HG03378 (cell line): ENCODE data around the gene KCNG2.
"Not testable (repeated sequence)": the region's sequence is repeated elsewhere in the genome, so short reads cannot be mapped to it uniquely, and the experiment has no call there.

Experiments
- ATAC-seq: cut with Tn5 transposase; IDR thresholded peaks from one replicate; pipeline ENCODE4 v1.9.1; 2021; ENCODE audit warnings: mild to moderate bottlenecking, moderate library complexity; ENCODE audit not compliant: unreplicated experiment

KCNG2 gene

DNA sequence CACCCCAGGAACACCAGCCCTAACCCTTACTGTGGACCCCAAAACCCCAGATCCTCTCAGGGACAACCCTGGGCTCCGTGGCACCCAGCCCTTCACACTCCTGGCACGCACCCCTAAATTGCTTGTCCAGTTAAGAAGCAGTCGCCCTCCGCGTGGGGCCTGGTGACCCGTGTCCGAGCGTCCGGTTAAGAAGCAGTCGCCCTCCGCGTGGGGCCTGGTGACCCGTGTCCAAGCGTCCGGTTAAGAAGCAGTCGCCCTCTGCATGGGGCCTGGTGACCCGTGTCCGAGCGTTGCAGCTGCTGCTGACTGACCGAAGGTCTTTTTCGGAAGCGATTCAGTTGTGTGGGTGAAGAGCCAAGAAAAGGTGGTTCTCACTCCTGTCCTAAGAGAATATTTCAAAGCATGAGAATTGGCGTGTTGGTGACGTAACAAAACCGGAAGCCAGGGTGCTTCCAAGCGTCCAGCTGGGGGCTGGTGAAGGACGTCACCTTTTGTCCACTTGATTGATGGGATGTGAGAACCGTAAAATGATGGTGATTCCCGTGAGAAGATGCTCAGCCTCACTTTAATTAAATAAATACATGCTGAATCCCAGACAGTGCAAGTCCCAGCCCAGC is 70.5 kb downstream of the KCNG2 start:
- ATAC-seq, result no peak

DNA sequence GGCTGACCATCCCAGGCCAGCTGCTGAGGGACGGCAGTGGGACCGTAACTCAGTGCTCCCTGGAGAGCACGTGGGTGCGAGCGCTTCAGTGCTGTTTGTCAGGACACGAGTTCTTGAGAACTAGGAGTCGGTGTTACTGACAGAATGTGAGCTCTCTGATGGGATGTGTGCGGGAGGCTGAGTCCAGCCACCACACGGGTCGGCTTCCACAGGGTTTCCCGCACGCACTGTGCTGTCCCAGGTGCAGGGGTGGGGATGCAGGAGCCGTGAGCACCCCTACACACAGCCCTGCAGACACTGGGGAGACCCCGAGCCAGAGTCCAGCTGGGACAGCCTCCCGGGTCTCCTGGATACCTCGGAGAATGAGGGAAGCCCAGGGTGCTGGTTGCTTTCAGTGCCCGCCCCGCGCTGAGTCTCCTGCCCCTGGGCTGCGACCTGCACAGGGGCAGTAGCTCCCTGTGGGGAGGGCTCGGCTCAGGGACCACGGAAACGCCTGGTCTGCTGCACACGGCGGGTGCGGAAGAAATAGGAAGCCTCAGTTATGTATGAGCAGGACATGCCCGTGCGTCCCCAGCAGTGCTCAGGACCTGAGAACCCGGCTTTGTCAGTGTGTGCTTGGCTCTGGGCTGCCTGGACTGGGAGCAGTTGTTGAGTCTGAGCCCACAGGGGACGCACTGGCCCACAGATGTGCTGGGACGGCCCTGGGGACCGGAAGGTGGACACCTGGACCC is 71.2 kb downstream of the KCNG2 start:
- ATAC-seq, result no peak

DNA sequence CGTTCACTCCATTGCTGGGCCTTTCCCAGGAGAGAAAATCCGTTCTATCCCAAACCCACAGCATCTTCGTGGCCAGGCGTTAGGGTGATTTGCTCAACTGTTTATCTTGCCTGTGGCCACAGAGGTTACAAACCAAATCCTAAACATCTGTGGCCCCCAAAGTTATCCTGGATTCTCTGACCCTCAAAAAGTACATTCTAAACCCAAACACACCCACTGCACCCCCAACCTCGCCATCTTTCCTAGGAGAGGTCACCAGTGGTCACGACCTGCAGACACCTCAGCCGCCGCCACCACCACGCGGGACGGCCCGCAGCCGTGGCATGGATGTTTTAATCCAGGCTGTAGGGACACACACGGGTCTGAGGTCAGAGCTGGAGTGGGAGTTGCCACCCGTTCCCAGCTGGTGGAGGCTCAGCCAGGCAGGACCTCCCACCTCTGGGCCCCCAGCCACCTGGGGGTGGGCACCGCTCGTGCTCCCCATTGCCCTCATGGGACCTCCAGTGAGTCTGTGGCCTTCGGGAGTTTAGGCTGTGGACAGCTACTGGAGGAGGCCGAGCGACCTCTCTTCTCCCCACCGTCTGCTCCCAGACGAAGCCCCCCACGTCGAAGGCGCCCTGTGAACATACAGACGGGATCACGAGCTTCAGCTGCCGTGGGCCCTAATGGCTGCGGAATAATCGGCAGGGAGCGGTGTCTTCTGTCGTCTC is 72.0 kb downstream of the KCNG2 start:
- ATAC-seq, result no peak

DNA sequence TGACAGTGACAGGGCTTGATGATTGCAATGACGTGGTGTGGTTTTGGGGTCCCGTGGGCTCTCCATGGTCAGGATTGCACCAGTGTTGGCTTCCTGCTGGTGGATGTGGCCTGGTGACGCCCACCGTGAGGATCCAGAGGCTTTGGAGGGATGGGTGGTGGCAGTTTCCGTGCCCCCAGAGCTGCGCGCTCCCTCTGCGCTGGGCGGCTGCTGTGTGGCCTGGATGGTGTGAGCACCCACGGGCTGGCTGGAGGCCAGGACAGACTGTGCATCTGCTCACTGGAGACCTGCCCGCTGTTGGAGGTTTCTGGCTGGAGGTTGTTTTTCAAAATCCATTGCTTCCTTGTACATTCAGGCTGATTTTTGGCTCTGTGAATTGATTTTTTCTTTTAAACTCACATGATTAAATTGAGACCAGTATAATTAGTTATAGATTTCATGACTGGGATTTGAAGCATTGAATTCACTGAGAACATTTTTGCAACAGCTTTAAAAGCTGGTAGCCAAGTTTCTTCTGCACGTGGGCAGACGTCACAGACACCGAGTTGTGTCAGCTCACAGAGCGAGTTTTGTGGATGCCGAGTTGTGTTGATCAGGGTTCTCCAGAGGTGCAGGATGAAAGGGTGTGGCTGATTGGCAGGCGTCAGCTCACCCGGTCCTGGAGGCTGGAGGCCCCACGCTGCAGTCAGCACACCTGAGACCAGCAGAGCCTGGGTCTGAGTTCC is 72.7 kb downstream of the KCNG2 start:
- no peak for ATAC-seq

DNA sequence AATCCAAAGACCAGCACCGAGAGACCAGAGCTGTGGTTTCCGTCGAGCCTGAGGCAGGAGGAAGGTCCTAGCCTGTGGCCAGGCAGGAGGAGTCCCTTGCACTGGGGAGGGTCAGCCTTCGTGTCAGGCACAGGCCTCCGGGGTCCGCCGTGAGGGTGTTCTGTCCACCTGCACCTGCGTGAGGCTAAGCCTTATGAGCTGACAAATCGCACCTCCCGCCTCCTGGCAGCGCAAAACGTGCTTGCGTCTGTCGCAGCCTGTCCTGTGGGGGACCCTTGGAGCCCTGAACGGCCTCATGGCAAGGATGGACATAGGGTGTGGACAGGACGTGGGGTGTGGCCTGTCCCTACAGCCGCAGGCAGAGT is 73.3 kb downstream of the KCNG2 start:
- ATAC-seq, result no peak

DNA sequence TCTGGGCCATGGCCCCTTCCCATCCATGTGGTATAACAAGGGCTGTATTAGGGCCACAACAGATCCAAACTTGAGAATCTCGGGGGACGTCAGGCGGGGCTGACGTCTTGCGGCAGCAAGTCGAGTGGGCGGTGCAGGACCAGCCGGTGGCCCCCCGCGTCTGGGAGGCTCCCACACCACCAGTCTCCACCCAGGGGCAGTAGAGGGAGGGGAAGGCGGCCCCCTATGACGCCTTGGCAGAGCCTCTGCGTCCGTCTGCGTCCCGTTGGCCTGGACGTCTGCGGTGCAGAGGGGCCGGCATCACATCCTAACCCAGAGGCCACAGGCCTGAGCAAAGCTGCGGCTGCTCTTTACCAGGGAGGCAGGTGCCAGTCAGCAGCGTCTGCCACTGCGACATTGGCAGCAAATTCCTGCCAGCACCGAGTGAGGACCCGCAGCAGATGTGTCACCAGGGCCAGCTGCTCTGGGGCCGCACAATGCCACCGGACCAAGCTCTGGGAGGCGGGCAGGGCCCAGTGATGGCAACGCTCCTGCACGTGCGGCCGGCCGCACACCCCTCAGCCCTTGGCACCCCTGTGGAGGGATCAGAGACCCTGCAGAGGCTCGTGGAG is 73.8 kb downstream of the KCNG2 start:
- ATAC-seq, result no peak

DNA sequence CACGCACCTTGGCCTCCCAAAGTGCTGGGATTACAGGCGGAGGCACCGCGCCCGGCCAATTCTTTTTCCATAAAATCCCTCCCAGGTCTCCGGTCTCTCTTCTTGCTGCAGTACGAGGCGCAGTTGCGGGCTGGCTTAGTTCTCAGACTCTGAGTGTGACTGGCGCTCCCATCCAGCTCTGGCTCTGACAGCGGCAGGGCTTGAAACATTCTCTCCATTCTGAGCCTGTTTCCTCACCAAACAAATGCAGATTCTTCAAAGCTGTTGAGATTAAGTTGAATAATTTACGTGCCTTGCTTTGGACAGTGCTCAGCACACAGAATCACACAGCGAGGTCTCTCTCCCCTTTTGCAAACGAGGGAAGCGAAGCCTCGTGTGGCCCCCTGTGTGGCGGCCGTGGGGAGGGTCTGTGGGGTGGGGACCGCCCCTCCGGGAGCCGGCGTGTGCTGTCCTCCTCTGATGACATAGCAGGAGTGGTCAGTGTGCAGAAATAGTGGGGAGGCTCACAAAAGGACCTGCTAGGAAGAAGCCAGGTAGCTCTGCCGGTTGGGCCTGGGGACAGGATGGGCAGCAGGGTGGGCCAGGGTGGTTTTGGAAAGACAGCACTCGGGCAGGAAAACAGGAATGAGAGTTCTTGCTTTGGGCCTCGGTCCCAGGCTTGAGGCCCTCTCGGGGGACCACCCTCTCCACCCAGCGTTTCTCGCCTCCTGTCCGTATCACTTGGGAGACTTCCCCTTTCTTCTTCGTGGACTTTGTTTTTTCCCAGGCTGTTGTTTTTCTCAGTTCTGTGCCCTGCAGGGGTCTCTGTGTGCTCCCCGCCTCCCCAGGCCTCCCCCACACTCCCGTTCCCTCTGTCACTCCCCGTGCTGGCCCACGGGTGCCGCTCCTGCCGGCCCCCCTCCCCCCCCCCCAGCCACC is 75.0 kb downstream of the KCNG2 start:
- ATAC-seq, result no peak

DNA sequence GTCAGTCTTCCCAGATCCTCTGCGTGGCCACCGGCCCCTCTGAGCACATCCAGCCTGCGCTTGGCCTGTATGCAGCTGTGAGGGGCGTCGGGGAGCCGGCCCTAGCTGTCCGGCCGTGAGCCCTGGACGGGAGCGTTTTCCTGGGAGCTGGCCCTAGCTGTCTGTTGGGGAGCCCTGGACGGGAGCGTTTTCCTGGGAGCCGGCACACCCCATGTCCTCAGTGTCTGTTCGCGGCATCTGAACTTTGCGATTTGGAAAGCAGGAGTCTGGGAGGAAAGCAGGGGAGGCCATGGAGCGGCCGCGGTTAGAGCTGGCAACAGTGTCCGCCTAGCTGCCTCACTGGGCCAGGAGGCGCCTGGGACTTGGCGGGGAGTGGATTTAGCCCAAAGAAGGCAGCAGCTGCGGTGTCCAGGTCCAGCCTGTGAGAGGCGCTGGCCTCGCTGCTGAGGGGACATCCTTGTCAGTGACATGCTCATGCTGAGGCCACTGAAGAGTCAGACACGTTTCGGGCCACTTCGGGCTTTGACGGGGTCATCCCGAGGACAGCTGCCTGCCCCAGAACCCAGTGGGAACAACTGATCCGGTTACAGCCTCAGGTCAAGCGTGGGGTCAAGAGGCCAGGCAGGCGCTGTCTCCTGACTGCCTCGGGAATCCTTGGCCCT is 75.8 kb downstream of the KCNG2 start:
- ATAC-seq, result no peak

DNA sequence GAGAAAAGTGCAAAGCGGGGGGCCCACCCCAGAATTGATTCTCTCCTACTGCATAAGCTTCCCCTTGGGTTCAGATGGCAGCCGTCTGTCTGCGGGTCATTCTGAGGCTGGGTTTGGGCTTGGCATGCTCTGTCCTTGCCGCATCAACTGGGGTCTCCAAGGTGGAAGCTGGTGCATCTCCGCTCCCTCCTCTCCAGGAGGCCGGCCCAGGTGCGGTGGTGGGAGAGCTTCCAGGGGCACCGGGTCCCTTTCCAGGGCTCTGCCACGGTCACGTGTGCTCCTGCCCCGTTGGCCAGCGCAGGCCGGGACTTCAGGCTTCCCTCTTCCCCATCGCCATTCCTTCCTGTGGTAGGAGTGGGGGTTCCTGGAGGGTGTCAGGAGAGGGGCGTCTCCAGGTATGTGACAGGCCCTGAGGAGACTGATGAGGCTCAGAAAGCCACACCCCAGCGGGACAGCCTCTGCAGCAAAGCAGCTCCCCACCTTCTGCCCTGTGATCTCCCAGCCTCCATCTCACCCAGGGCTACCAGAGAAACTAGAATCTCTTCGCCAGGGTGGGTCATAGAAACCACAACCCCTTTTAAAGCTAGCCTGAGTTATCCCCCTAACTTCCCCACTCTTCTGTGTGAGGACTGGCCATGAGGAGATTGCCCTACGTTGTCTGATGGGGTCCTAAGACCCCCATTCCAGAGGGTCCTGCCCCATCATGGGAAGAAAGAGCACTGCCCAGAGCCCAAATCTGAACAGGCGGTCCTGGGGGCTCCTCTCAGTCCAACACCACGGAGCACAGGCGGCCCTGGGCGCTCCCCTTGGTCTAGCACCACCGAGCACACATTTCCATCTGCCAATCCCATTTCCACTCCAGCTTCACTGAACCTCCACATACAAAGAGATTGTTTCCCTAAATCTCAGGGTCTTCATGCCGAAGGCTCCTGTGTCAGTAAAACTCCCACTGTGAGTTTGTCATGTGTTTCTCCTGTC is 77.1 kb downstream of the KCNG2 start:
- no peak for ATAC-seq

DNA sequence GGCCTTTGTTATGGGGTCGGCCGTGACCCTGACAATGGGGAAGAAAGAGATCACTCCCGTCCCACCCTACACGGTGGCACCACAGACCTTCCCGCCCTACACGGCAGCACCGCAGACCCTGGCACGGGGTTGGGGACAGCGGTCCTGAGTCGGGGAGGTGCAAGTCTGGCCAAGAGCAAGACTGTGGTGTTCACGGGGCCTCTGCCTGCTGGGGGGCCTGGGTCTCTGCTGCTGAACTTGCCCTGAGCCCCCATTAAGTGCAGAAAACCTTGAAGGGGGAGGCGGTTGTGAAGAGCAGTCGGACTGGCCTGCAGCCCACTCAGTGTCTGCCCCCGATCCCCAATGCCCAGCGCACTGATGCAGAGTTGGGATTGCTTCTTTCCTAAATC is 77.8 kb downstream of the KCNG2 start:
- no peak for ATAC-seq

DNA sequence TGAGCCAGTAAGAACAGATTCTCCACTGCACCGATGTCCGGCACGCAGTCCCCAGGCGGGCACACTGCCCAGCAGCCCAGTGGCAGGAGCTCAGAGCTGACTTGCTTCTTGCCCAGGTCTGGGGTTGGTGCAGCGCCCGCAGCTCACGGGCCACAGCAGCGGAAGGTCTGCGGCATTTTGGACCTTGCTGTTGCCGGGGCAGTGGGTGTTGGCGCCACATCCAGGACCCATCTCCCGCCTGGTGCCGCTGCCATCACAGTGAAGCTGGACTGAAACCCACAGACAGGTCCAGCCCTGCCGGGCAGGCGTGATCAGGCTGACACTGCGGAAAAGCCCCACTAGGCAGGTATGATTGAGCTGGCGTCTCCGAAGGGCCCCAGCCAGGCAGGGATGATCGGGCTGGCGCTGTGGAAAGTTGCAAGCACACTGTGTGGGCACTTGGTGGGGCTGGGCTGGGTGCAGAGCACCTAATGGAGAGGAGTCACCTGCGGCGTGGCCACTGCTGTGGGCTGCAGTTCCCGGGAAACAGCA is 78.3 kb downstream of the KCNG2 start:
- no peak for ATAC-seq

DNA sequence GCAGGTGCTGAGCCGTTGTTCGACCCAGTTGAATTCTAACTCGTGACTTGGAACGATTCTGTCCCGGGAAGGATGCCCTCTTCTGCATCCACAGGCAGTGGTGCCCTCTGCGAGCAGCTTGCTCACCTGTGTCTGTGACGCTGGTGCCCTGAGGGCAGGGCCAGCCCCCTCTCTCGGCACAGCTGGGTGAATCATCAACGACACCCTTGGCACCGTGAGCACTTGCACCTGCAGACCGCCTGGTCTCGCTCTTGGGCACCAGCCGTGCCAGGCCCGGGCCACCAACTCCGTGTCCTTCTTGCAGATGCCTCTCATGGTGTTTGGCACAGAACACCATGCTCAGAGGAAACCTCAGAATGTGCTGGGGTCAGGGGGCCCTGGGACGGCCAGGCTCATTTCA is 78.8 kb downstream of the KCNG2 start:
- no peak for ATAC-seq

DNA sequence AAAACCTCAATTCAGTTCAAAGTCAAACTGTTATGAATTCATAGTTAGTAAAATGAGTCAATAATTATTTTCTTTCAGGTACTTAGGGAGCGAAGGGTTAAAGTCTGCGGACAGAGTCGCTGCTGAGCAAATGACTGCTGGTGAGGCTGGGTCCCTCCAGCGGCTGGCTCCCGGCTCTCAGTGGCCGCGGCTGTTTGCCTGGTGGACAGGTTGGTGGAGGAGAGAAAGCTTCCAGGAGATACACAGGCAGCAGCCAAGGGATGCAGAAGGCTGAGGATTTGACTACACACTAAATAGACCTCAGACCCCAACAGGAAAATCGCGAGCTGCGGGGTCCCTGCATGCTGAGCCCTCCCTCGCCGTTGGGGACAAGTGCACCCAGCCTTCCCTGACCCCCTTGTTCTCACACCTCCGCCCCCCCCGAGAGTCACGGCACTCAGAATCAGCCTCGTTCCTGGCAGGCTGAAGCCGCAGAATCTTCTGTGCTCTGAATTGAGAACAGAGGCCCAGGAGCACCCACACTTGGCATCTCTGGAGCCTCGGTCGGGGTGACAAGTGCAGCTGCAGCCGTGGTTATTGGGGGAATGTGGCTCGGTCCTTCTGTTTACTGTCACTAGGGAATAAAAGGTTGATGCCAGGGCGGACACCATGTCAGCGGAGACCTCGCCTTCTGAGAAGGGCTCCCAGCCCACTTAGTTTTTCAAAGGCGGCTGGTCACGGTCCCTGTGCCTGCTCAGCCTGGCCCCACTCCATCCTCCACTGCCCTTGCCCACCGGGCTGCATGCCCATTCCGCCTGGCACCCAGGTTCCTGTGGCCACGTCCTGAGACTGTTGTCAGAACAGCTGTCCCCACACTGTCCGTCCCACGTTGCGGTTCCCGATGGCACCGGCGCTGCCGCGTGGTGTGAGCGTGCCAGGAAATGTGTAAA is 79.7 kb downstream of the KCNG2 start:
- ATAC-seq, result no peak

DNA sequence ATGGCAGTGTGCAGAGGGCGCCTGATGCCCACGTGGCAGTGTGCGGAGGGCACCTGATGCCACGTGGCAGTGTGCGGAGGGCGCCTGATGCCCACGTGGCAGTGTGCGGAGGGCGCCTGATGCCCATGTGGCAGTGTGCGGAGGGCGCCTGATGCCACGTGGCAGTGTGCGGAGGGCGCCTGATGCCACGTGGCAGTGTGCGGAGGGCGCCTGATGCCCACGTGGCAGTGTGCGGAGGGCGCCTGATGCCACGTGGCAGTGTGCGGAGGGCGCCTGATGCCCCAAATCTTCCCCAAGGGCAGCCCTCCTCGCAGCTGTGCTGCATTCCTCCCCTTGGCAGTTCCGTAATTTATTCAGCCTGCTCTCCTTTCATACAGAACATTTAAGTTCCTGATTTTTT is 80.5 kb downstream of the KCNG2 start:
- not testable (repeated sequence) for ATAC-seq

DNA sequence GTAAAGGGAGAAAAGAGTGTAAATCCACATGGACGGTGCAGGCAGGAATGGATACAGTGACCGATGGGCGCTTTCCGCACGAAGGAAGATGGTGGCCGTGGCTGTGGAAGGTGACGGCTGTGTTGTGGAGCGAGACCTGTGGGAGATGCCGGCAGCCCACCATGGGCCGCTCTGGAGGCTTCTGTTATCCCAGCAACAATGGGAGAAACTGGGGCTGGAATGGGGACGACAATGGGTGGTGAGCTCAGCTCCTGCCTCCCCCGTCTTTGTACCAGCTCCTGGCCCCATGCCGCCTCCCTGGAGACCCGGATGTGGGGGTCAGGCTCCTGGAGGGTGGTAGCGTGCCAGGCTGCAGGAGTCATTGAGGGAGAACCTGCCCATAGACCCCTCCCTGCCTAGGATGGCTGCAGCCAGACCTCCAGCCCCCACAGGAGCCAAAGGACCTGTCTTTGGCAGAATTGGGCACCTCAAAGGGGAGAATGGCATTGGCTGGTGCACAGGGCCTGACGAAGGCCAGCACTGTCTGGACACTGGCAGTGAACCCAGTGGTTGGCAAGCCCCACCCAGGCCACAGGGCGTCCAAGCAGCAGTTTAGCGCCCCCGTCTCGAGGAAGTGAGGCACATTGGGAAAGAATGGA is 81.1 kb downstream of the KCNG2 start:
- no peak for ATAC-seq

DNA sequence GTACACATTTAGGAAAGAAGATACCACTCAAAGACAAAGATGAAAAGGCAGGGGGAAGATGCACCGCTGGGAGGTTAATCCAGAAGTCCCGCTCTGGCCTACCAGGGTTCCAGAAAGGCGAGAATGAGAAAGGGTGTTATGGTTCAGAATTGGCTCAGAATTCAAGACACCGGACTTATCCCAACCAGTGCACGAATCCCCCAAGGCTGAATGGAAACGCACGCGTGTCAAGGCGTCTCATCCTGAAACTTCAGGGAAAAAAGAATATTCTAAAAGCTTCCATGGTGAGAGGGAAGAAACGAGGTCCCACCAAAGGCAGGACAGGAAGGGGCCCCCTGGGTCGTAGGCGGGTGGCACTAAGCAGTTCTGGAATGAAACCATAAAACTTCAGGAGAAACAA is 81.8 kb downstream of the KCNG2 start:
- no peak for ATAC-seq

DNA sequence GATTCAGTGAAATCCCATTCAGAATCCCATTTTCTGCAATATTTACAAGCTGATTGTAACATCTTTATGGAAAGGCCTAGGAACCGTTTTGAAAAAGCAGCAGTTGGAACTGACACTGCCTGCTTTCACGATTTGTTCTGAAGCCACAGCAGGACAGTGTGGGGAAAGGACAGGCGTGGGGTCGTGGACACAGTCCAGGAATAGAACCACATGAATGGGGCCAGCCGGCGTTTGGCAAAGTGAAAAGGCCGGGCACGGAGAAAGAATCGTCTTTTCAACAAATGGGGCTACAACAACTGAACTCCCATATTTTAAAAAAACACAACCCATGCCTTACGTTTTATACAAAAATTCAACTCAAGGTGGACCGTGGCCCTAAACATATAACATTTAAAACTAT is 84.0 kb downstream of the KCNG2 start:
- ATAC-seq, result no peak
